ENCODE data around the gene SAP30L. TPM values are rescaled to one million over a fixed set of nuclear protein-coding genes. Genes with fewer than 3 reads are reported as not detected.

SAP30L gene
- total and polyA plus RNA-seq, 4 donors = 6.3 to 11.1 (median 8.6) TPM

DNA sequence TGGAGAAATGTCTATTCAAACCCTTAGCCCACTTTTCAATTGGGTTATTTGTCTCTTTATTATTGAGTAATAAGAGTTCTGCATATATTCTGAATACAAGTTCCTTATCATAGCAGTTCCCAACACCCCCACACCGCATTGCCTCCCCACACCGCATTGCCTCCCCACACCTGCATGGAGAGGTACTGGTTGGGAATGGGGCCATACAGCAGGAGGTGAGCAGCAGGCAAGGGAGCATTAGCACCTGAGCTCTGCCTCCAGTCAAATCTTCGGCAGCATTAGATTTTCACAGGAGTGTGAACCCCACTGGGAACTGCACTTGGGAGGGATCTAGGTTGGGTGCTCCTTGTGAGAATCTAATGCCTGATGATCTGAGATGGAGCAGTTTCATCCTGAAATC lies 10.6 kb upstream of the SAP30L start:
- TF ChIP-seq, protein P1, sequence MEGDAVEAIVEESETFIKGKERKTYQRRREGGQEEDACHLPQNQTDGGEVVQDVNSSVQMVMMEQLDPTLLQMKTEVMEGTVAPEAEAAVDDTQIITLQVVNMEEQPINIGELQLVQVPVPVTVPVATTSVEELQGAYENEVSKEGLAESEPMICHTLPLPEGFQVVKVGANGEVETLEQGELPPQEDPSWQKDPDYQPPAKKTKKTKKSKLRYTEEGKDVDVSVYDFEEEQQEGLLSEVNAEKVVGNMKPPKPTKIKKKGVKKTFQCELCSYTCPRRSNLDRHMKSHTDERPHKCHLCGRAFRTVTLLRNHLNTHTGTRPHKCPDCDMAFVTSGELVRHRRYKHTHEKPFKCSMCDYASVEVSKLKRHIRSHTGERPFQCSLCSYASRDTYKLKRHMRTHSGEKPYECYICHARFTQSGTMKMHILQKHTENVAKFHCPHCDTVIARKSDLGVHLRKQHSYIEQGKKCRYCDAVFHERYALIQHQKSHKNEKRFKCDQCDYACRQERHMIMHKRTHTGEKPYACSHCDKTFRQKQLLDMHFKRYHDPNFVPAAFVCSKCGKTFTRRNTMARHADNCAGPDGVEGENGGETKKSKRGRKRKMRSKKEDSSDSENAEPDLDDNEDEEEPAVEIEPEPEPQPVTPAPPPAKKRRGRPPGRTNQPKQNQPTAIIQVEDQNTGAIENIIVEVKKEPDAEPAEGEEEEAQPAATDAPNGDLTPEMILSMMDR (IDR thresholded peaks at IDR 0.05; ENCODE audit: low read depth, low read length, missing input control) = no peak
- no peak for TF ChIP-seq RXRA (IDR thresholded peaks at IDR 0.05)
- no peak for TF ChIP-seq GABPA (IDR thresholded peaks at IDR 0.05 in 1 of 2, conservative IDR thresholded peaks at IDR 0.05 in 1 of 2)
- no peak for TF ChIP-seq HNF4G (IDR thresholded peaks at IDR 0.05)
- TF ChIP-seq YY1 (IDR thresholded peaks at IDR 0.05) = no peak
- TF ChIP-seq, protein P2, sequence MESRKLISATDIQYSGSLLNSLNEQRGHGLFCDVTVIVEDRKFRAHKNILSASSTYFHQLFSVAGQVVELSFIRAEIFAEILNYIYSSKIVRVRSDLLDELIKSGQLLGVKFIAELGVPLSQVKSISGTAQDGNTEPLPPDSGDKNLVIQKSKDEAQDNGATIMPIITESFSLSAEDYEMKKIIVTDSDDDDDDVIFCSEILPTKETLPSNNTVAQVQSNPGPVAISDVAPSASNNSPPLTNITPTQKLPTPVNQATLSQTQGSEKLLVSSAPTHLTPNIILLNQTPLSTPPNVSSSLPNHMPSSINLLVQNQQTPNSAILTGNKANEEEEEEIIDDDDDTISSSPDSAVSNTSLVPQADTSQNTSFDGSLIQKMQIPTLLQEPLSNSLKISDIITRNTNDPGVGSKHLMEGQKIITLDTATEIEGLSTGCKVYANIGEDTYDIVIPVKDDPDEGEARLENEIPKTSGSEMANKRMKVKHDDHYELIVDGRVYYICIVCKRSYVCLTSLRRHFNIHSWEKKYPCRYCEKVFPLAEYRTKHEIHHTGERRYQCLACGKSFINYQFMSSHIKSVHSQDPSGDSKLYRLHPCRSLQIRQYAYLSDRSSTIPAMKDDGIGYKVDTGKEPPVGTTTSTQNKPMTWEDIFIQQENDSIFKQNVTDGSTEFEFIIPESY (IDR thresholded peaks at IDR 0.05) = no peak
- TF ChIP-seq FOXA2 (IDR thresholded peaks at IDR 0.05) = no peak
- TF ChIP-seq EGR1 (IDR thresholded peaks at IDR 0.05; ENCODE audit: low read depth in 2 of 2) = no peak
- TF ChIP-seq FOXA1 (IDR thresholded peaks at IDR 0.05) = no peak
- Histone ChIP-seq H3K9me3 (ENCODE audit: control insufficient read depth in 4 of 4, low read length in 3 of 4) (no peaks in the 10 kb centered on the region), H3K27me3 (ENCODE audit: control insufficient read depth in 4 of 4, insufficient read depth in 4 of 4, low read length in 3 of 4) (no peaks in the 10 kb centered on the region), H3K4me3 (ENCODE audit: low read depth in 1 of 3, low read length in 3 of 3) (no peak overlapping the region), H3K36me3 (ENCODE audit: control insufficient read depth in 4 of 4, insufficient read depth in 3 of 4, low read depth in 1 of 4, low read length in 3 of 4) (peaks cover 4 to 20% (median 9%) of the 10 kb centered on the region in 4 donors), H3K27ac (ENCODE audit: low read depth in 1 of 2, low read length in 2 of 2) (no peak overlapping the region), H3K9ac (ENCODE audit: low read depth in 1 of 2, low read length in 2 of 2) (no peak overlapping the region), H3K4me1 (ENCODE audit: control insufficient read depth in 4 of 4, insufficient read depth in 4 of 4, low read length in 3 of 4) (no peaks in the 10 kb centered on the region)
- no peak for DNase-seq (ENCODE audit: low spot score)
- WGBS = 98% methylated on average over 3 of the region's 3 CpGs

DNA sequence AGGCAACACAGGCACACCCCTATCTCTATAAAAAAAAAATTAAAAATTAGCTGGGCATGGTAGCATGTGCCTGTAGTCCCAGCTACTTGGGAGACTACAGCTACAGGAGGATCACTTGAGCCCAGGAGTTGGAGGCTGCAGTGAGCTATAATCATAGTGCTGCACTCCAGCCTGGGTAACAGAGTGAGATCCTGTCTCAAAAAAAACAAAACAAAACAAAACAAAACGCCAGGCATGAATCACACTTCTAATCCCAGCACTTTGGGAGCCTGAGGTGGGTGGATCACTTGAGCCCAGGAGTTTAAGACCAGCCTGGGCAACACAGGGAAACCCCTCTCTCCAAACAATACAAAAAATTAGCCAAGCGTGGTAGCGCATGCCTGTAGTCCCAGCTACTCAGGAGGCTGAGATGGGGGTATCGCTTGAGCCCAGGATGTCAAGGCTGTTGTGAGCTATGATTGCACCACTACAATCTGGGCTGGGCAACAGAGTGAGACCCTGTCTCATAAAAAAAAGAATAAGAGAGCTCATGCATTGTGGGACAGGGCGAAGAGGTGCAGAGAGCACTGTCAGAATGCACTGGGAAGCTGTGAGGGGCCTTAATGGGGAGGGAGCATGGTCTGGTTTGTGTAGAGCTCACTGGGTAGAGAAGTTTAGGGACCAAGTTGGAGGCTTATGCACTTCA lies 8.4 kb upstream of the SAP30L start:
- TF ChIP-seq, protein P3, sequence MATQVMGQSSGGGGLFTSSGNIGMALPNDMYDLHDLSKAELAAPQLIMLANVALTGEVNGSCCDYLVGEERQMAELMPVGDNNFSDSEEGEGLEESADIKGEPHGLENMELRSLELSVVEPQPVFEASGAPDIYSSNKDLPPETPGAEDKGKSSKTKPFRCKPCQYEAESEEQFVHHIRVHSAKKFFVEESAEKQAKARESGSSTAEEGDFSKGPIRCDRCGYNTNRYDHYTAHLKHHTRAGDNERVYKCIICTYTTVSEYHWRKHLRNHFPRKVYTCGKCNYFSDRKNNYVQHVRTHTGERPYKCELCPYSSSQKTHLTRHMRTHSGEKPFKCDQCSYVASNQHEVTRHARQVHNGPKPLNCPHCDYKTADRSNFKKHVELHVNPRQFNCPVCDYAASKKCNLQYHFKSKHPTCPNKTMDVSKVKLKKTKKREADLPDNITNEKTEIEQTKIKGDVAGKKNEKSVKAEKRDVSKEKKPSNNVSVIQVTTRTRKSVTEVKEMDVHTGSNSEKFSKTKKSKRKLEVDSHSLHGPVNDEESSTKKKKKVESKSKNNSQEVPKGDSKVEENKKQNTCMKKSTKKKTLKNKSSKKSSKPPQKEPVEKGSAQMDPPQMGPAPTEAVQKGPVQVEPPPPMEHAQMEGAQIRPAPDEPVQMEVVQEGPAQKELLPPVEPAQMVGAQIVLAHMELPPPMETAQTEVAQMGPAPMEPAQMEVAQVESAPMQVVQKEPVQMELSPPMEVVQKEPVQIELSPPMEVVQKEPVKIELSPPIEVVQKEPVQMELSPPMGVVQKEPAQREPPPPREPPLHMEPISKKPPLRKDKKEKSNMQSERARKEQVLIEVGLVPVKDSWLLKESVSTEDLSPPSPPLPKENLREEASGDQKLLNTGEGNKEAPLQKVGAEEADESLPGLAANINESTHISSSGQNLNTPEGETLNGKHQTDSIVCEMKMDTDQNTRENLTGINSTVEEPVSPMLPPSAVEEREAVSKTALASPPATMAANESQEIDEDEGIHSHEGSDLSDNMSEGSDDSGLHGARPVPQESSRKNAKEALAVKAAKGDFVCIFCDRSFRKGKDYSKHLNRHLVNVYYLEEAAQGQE (IDR thresholded peaks at IDR 0.05) = no peak
- TF ChIP-seq FOXA2 (IDR thresholded peaks at IDR 0.05) (no peak), SP1 (IDR thresholded peaks at IDR 0.05) (no peak), ATF3 (IDR thresholded peaks at IDR 0.05) (no peak), GABPA (IDR thresholded peaks at IDR 0.05 in 1 of 2, conservative IDR thresholded peaks at IDR 0.05 in 1 of 2) (no peak), HNF4A (conservative IDR thresholded peaks at IDR 0.05) (no peak), RAD21 (IDR thresholded peaks at IDR 0.05) (no peak), HNF4G (IDR thresholded peaks at IDR 0.05) (no peak), TAF1 (conservative IDR thresholded peaks at IDR 0.05) (no peak), JUND (IDR thresholded peaks at IDR 0.05) (no peak), YY1 (IDR thresholded peaks at IDR 0.05) (no peak), RXRA (IDR thresholded peaks at IDR 0.05) (no peak), FOXA1 (IDR thresholded peaks at IDR 0.05) (no peak), EGR1 (IDR thresholded peaks at IDR 0.05; ENCODE audit: low read depth in 2 of 2) (no peak)
- TF ChIP-seq, protein P1 (IDR thresholded peaks at IDR 0.05; ENCODE audit: low read depth, low read length, missing input control) = no peak
- TF ChIP-seq, protein P4, sequence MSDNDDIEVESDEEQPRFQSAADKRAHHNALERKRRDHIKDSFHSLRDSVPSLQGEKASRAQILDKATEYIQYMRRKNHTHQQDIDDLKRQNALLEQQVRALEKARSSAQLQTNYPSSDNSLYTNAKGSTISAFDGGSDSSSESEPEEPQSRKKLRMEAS (IDR thresholded peaks at IDR 0.05) = no peak
- TF ChIP-seq, protein P2 (IDR thresholded peaks at IDR 0.05) = no peak
- WGBS = 96% methylated on average over 5 of the region's 5 CpGs
- H3K36me3 ChIP-seq (ENCODE audit: control insufficient read depth in 4 of 4, insufficient read depth in 3 of 4, low read depth in 1 of 4, low read length in 3 of 4) = peaks cover 6 to 37% (median 14%) of the 10 kb centered on the region in 4 donors
- H3K9me3 ChIP-seq (ENCODE audit: control insufficient read depth in 4 of 4, low read length in 3 of 4) = no peaks in the 10 kb centered on the region
- H3K27ac ChIP-seq (ENCODE audit: low read depth in 1 of 2, low read length in 2 of 2) = no peak overlapping the region
- no peaks in the 10 kb centered on the region for H3K4me1 ChIP-seq (ENCODE audit: control insufficient read depth in 4 of 4, insufficient read depth in 4 of 4, low read length in 3 of 4)
- no peak overlapping the region for H3K9ac ChIP-seq (ENCODE audit: low read depth in 1 of 2, low read length in 2 of 2)
- H3K27me3 ChIP-seq (ENCODE audit: control insufficient read depth in 4 of 4, insufficient read depth in 4 of 4, low read length in 3 of 4) = no peaks in the 10 kb centered on the region
- no peak for DNase-seq (ENCODE audit: low spot score)
- no peak overlapping the region for H3K4me3 ChIP-seq (ENCODE audit: low read depth in 1 of 3, low read length in 3 of 3)
